Activated effector memory CD4-positive, alpha-beta T cell treated with Interleukin-2 at 50 U/mL for 16 hours (primary cell): ENCODE data around the gene SUGP1.
"Not testable (repeated sequence)": the region's sequence is repeated elsewhere in the genome, so short reads cannot be mapped to it uniquely, and the experiment has no call there.

Experiments used
- DNase-seq: peaks from one replicate; pipeline ENCODE4 v3.0.0-alpha.2; 2020

Gene SUGP1

GRCh38 chr19:19320361-19321140 lies at the start of gene SUGP1, which contains the start of gene MAU2:
Gene SUGP1 (minus strand): TSS chr19:19320509. CDS start chr19:19320496, 13 bp downstream.
Gene MAU2 (plus strand): TSS chr19:19320829. CDS start chr19:19320860, 31 bp downstream.
- peak; percentile 84 for DNase-seq

DNA sequence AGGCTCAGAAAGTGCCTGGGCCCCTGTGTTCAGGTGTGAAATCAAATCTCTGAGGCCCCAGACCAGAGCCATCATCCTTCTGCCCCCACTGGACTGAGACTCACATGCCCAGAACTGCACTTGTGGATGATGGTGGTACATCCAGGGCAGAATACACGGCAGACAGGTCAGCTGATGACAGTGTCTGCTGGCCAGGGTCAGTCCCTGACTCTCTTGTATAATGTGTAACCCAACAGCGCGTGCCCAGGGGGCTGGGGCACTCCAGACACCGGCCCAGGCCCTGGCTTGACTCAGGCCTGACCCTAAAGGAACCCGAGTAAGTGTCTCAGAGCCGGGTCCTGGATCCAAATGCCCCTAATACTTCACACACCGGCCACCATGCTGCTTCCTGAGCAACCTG lies 47.8 kb upstream of the SUGP1 start:
- DNase-seq, result no peak

- peak; percentile 62 for DNase-seq
Measured at GRCh38 chr19:19366434-19367396, 46.4 kb upstream of the SUGP1 start.

- DNase-seq, result no peak
Measured at GRCh38 chr19:19362075-19362474, 41.8 kb upstream of the SUGP1 start.

- peak; percentile 42 for DNase-seq
Measured at GRCh38 chr19:19361075-19361594, 40.8 kb upstream of the SUGP1 start.

- no peak for DNase-seq
Measured at GRCh38 chr19:19356901-19357566, 36.7 kb upstream of the SUGP1 start.

DNA sequence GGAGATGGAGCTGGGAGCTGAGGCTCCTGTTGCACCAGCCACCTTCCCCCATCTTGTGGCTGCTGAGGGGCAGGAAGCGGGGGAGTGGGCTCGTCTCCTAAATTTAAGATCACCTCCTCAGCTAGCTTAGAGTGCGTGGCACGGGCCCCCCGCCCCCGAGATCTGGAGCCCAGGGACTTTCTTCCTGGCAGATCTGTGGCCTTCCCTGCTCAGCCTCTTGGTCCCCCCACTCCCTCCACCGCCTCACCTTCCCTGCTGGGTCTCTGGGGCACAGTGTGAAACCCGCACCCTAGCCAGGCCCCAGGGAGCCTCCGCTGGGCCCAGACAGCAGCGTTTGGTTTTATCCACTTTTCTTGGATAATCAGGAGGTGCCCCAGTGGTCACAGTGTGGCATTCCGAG lies 36.2 kb upstream of the SUGP1 start:
- DNase-seq, result no peak

- no peak for DNase-seq
Measured at GRCh38 chr19:19355606-19356139, 35.4 kb upstream of the SUGP1 start.

DNA sequence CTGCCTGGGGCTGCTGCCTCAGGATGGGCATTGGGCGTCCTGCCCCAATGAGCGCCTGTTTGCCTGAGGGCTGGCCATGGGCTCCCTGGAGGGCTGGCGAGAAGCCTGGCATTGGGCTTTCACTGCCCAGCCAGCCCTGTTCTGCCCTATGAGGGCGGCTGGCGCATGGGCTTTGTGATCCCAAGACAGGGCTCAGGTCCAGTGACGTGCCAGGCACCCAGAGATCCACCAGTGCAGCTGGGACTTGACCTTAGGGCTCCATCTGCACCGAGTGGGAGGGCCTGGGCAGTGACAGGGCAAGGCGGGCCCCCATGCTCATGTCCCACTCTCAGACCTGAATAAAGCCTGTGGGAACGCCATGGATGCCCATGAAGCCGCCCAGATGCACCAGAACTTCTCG lies 34.6 kb upstream of the SUGP1 start:
- DNase-seq, result no peak

DNA sequence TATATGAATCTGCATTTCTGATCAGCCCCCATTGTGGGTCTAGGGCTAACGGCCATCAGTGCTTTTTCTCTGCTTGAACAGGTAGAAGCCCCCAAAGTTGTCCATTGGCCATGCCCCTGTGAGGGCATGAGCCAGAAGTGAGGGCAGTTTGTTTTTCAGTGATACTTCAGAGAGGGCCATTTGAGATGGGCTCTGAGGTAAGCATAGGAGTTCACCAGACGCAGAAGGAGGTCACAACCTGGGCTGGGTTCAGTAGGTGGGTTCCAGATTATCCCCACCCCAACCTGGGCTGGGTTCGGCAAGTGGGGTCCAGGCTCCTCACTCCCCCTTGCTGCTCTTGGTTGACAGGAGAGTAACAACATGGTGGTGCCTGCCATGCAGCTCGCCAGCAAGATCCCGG lies 33.7 kb upstream of the SUGP1 start:
- no peak for DNase-seq

DNA sequence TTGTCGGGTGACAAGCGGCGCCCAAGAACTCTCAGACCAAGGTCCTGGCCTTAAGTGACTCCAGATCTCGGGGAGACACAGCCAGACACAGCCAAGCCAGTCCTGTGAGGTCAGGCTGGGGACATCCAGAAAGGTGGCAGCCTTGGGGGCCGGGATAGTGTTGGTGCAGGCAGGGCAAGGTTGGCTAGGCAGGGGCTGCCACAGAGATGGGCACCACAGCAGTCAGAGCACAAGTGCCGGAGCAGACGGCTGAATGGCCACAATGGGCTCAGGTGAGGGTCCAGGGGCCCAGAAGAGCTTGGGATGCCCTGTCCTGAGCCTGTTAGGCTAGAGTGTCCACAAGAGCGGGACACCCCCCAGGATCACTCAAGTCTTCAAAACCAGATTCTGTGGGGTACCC lies 32.5 kb upstream of the SUGP1 start:
- DNase-seq, result no peak

- not testable (repeated sequence) for DNase-seq
Measured at GRCh38 chr19:19350756-19351155, 30.4 kb upstream of the SUGP1 start.

DNA sequence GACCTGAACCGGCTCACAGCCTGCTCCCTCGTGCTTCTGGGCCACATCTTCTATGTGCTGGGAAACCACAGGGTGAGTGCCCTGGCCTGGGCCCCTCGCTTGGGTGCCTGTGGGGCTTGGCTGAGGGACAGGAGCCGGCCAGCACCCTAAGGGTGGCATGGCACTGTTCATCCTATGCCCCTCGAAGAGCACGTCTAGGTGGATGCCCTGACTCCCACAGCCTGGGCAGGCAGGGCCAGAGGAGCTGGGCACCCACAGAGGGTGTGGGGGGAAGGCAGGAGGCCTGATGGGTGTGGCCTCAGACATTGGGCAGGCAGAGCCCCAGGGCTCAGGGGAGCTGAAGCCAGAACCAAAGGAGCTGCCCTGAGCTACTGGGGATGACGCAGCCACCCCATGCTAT lies 29.1 kb upstream of the SUGP1 start:
- no peak for DNase-seq

DNA sequence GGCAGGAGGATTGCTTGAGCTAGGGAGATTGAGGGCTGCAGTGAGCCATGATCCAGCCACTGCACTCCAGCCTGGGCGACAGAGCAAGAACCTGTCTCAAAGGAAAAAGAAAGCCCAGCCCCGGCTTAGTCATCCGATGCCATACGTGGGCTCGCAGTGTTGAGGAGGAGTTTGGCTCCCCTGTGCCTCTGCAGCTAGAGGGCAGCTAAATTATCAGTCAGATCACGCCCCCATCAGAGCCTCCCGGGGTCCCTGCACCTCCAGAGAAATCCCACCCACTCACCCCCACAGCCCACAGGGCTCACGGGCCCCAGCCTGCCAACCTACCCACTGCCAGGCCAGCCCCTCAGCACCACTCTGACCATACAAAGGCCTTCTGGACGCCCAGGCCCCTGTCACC lies 28.0 kb upstream of the SUGP1 start:
- no peak for DNase-seq

DNA sequence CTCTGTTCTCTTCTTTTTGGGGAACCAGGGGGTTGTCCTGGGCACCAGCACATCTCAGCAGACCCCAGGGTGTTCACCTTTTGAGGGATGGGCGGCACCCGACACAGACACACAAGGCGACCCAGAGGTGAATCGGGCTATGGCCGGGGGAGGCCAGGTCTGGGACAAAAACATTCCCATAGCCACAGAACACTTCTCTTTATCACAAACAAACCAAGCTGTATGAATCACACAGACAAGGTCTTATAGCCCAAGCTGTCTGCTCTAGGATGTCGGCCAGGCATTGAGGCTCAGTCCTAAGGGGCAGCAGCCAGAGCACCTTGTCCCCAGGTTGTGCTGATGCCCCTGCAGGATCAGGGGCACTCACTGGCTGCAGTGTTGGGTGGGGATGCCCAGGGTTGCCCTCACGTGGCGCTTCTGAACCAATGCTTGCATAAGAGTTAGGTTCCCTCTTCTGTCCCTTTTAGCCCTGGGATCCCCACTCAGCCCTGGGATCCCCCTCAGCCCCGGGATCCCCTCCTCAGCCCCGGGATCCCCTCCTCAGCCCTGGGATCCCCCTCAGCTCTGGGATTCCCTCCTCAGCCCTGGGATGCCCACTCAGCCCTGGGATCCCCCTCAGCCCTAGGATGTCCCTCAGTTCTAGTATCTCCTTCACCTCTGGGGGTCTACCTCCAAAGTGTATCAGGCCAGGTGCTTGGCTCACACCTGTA lies 27.2 kb upstream of the SUGP1 start:
- no peak for DNase-seq

- DNase-seq, result no peak
Measured at GRCh38 chr19:19345970-19346369, 25.7 kb upstream of the SUGP1 start.

- DNase-seq, result no peak
Measured at GRCh38 chr19:19345232-19345631, 24.9 kb upstream of the SUGP1 start.

GRCh38 chr19:19343762-19344161 lies 23.5 kb upstream of the SUGP1 start:
- DNase-seq, result no peak

DNA sequence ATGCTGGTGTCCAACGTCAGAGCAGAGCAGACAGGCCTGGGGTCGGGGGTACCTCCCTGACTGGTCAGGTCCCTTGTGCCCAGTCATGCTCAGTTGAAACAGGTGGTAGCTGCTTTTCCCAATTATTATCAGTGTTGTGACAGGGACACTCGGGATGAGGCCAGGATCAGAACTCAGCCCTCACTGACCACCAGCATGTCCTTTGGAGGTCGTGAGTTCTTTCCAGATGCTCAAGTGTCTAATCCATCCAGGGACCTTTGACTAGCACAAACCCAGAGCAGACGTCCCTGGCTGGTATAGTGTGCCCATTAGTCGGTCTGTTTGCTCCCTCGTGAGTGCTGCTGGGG lies 22.7 kb upstream of the SUGP1 start:
- DNase-seq, result no peak

GRCh38 chr19:19342086-19343015 lies 22.0 kb upstream of the SUGP1 start:
- DNase-seq, result no peak

DNA sequence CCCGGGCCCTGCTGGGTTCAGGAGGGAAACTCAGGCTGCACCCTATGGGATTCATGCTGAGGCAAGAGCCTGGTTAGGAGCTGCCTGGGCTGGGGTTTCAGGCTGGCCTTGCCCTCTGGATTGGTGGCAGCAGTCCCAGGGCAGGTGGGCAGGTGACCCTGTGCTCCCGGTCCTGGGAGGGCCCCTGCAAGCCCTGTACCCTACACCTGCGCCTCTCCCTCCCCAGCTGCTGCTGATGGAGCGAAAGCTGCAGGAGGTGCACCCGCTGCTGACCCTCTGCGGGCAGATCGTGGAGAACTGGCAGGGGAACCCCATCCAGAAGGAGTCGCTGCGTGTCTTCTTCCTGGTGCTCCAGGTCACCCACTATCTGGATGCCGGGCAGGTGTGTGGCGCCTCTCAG lies 20.7 kb upstream of the SUGP1 start:
- DNase-seq, result no peak
